Tibial nerve (tissue), 3 donors: Measurements from ENCODE around the gene SLC35F1.

Experiments
- CTCF ChIP-seq, 5 experiments: fragments of 200-600 bp in 3 of 5; fragments of 450-650 bp in 2 of 5; sonication (generic) in 3 of 5; IDR thresholded peaks; one replicate each; pipeline ENCODE4 v1.5.1; 2016 to 2019; ENCODE audit warnings: antibody characterized with exemption in 5 of 5, mild to moderate bottlenecking in 3 of 5, moderate library complexity in 2 of 5
- POLR2A ChIP-seq, 2 donors: fragments of 450-650 bp; IDR thresholded peaks; one replicate each; pipeline ENCODE4 v1.6.1; 2017; ENCODE audit warnings: antibody characterized with exemption in 2 of 2, mild to moderate bottlenecking in 2 of 2, moderate library complexity in 2 of 2

DNA sequence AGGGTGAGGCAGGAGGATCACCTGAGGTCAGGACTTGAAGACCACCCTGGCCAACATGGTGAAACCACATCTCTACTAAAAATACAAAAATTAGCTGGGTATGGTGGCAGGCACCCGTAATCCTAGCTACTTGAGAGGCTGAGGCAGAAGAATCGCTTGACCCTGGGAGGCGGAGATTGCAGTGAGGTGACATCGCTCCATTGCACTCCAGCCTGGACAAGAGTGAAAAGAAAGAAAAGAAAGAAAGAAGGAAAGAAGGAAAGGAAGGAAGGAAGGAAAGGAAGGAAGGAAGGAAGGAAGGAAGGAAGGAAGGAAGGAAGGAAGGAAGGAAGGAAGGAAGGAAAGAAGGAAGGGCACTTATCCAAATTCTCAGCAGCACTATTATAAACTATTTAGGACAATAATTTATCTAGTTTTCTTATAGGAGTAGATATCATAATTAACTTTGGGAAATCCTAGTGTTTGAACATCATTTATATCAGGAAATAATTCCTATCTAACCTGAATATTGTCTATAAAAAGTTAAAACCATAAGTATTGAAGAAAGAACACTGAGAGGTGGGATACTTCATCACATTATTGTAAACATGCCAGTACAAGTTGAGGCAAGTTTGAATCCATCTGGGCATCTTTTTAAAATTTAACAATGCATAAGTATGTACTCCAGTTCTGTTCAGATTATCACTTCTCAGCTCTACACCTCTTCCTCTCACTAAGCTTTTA is 305.5 kb downstream of the SLC35F1 start:
- TF ChIP-seq CTCF (IDR thresholded peaks at IDR 0.05) (no peak), POLR2A (IDR thresholded peaks at IDR 0.05) (no peak)
